EL (cell line): ENCODE results near the gene CHRNA1.

Experiments used
- DNase-seq: peaks from one replicate; pipeline ENCODE4 v3.0.0-alpha.2; 2016

Gene CHRNA1

DNA sequence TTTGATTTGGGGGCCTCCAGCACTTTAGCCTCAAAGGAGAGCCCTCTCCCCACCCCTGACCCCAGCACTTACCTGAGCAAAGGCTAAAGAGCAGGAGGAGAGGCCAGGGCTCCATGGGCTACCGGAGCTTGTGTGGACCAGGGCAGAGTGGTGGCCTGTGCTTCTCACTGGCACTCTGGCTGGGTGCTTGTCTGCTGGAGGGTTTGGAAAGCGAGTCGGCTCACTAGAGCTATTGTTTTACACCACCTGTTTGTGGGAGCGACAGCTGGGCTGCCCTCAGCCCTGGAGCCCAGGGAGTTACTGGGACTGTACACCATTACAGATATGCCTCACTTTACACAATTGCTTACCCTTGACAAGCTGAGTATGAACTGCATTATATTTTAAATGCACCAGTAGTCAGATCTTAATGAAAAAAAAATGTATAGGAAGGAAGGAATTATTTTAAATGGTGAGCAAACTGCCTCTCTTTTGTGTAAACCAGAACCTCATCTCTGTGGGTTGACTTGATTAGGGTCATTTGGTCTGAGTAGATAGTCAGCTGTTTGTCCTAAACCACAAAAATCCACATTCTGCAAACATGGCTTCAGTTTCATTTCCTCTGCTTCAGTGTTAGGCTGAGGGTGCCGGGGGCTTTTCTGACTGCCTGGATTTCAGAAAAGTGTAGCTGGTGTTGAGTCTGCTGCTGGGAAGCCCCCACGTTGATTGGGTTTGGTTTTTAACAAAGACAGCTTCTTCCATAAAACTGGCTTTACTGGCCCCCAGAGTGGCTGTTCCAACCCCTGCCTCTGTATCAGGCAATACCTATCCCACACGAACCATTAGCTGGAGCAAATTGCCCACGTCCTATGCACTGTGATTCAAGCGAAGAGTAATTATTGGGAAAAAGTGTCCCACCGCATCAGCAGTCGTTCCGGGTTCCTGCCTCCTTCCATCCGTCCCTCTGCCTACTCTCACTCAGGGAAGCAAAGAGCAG is at the start of gene CHRNA1:
TSS of gene CHRNA1 (minus strand) at position 193 of the 976 bp plus-strand sequence. CDS start at position 115, 78 bp downstream.
- peak; percentile 55 for DNase-seq

DNA sequence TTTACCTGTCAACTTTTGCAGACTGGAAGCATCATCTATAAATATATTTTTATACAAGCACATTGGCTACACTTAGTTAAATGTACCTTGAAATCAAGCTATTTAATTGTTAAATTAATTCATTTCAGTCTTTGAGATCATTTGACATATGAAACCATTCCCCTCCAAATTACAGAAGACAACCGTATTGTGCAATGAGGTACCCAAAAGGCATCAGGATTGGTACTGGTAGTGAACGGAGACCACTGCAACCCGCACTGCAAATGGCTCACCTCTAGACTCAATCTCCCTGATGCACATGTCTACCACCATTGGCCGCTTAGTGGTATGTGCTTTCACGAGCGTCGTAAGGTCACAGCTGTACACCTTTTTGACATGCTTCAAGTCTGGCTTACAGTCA is 47.8 kb upstream of the CHRNA1 start:
- DNase-seq: no peak

DNA sequence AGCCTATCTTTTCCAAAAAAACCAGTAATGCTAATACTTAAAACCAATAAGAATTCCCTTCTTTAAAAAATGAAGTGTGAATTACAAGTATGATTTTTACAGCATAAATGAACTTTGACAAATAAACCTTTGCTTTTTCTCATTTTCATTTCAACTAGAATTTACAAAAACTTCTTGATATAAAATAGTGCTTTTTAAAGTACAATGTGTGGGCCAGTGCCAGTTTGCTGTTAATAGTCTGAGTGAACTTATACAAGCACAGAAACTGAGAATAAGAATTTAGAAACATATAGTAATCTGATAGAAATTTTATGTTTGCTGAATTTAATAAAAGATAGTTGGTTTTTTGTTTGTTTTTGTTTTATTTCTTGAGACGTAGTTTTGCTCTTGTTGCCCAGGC is 43.7 kb upstream of the CHRNA1 start:
- no peak for DNase-seq

DNA sequence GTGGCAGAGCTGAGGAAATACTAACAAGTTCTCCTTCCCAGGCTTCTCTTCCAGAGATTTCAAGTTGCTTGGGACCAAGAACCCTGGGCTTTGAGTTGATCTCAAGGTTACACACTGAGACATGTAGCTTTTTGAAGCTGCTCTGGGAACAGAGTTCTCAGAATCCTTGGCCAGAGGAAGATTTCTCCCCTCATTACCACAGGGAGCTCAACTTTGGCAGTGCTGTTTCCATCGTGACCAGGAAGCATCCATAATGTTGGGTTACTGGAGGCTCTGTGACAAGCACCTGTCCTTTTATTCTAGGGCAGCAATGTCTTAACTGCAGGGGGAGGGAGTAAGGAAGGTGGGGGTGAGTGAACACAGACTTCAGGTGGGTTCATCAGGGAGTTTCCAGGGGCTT is 41.5 kb upstream of the CHRNA1 start:
- no peak for DNase-seq

DNA sequence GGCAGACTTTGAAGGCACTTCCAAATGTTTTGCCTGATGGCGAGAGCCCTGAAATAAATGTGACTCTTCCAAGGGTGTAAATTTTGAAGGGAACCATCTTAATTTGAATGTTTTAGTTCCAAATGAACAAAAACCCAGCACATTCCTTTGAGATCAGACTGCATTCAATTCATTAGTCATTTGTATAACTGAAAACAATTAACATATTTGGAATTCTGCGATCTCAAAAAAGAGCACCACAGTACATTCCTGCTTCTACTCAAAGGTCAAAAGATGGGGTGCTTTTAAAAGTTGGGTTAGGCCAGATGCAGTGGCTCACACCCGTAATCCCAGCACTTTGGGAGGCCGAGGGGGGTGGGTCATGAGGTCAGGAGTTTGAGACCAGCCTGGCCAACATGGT is 38.2 kb upstream of the CHRNA1 start:
- DNase-seq: peak; percentile 80

DNA sequence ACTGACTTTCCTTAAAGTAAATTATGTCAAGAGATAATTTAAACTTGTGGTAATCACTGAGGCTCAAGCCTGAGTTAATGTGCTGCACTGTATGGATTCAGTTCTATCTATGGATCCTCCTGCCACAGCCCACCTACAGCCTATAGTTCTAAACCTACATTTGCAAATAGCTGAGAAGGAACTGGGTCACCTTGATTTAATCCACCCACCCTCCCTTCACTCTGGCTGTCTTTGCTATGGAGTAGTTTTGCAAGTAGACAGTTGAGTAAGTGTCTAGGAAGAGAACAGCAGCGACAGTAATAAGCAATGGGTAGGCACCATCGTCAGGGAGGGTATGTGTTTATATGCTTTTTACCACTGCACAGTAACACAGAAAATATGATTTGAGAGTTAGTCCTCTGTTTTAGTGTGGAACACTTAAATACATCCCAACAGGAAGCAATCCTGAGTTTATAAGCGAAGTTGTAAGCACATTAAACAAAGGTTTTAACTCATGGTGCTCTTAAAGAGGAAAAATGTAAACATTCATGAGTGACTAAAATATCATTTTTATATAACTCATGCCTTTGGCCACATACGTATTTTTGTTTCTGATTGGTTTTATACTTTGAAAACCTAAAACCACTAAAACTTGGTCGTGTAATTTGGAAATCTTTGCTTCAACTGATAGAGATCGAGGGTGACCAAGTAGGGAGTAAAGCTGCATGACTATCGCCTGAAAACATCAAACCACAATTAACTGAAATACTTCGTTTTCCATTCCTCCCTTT is 36.3 kb upstream of the CHRNA1 start:
- DNase-seq: no peak

DNA sequence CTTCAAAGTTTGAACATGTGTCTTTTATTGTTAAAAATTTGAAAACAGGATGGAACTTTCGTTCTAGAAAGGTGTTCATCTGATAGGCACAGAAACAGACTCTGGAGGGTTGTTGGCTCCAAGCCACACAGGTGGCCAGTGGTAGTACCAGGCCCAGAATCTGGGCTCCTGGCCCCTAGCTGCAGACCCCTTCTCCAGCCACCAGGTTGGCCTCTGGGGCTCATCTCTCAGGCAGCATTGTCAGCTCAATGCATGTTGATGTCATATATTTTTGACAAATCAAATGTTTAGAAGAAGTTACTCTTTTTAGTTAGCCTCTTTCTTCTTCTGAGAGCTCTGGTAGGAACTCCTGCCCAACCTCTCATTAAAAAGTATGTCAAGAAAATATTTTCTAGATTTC is 34.5 kb upstream of the CHRNA1 start:
- DNase-seq: no peak

DNA sequence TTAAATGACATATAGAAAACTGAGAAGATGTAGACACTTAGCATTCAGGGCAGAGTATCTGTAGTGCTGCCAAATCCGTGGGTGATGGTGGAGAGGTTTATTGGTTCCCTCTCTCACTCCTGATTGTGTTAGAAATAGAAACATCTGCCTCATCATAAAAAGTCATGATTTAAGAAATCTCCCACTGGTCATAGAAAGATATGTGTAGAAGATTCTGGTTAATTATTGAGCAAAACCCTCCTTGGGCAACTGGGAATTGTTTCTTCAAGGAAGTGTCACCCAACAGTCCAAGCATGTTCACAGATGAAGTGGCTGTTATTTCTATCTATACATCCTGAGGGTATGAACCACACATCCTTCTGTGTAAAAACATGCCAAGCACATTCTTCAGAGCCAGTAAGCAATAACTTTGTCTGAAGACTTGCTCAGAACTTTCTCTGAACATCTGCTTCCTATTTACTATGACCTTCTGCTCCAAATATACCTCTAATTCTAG is 33.6 kb upstream of the CHRNA1 start:
- peak; percentile 81 for DNase-seq

DNA sequence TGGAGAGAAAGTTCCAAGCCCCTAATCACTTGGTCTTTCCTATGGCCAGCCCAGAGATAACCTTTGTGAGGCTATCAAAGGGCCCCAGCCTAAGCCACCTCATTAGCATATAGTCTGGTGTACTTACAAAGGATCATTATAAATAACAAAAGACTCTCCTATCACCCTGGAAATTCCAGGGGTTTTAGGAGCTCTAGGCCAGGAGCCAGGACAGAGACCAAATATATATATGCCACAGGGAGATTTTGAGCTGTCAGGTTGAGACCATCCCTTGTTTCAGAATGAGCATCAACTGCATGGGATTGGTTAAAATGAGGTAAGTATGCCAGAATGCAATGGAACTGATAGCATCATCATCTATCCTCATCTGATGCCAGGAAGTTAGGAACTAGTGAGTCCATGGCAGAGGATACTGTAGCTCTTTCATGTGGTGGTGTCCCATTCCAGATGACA is 32.1 kb upstream of the CHRNA1 start:
- DNase-seq: no peak

DNA sequence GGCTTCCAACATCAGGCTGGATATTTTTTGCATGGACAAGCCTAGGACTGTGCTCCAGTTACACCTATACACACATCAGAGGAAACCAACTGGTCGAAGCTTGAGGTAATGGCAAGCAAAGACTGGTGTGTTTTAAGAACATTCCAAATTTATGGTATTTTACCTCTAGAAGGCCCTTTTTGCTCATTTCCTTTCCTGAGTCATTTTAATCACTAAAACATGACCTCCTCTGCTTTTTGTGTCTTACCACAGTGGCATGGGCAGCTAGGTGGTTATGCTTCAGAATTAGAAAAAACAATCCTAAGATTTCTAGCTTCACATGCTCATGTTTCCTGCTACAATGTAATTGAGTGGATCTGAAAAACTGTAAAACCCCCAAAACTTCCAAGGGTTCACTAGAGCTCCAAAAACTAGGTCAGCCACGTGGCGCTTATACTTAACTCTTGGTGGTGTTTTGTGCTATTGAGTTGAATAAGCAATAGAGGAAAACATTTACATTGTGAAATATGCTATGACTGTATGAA is 30.6 kb upstream of the CHRNA1 start:
- DNase-seq: no peak

DNA sequence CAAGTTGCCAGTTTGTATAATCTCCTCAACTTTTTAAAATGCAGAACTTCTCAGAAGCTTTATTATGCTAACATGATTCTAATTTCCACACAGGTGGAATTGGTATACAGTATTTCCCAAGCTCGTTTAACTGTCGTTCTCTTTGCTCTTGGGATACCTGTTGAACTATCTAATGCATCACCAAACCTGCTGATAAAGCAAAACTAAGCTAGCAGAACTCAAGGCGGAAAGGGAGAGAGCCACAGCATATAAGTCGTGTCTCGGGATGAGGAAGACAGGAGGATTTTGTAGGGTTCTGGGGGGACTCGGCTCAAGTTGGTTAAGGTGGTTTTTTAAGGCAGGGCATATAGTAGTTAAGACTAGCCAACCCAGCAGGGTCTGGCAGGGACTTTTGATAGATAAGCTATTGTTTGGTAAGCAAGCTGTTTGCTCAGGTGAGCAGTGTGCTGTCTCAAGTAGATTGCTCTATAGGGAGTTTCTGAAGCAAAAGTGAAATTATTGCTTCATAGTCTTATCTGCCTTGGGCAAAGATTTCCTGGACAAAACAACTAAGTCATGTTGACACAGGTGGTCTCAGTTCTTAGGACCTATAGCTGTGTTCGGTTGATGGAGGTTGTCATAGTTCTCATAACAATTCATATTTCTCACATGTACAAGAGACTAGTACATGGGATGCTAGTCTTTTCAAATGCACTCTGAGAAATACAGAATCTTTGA is 28.2 kb upstream of the CHRNA1 start:
- DNase-seq: no peak

DNA sequence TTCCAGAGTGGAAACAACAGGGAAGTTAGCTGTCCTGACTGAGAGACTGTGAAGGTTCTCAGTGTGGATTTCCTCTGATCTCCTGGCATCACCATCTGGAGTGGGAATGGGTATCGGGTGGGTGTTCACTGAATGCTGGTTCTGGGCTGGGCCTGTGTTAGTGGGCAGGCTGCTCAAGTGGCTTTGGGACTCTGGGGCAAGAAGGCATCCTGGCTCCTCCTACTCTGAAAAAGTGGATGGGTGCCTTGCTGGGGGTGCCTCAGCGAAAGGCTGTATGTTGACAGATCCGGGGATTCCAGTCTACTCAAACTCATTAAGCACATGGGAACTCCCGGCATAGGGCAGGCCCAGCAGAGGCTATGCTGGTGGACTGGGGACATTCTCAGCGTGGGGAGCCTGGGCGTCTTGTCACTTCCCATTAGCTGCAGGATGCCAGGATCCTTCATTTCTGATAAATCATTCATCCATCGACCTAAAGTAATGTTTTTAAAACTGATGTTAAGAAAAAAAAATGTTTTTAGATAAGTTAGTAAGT is 27.5 kb upstream of the CHRNA1 start:
- DNase-seq: no peak

DNA sequence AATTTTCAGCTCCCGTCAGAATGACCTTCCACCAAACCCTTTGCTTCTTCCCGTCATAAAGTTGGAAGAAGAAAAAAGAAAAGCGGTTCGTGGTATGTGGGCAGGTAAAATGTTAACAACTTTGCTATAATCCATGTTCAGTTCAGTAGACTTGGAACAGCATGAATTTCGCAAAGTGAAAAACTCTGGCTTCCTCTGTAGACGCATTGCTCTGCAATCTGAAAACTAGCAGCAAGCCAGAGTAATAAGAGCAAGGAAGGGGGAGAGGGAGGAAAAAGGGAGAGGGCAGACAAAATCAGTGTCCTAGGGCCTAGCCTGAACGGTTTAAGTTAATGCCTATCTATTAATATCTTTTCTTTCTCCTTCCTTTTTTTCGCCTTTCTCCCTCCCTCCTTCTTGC is 26.7 kb upstream of the CHRNA1 start:
- DNase-seq: no peak

DNA sequence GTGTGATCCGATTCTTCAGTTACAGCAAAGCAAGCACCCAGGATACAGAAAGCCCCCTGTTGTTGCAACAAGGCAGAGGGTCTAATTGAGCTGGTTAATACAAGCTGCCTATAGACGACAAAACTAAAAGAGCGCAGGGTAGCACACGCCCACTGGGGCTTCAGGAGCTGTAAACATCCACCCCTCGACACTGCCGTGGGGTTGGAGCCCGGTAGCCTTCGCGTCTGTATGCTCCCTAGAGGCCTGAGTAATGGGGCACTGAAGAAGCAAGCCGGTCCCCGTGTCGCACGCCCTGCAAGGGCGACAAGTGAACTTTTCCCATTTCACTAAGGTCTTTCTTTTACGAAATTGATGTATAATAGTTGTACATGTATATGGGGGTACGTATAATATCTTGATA is 24.7 kb upstream of the CHRNA1 start:
- no peak for DNase-seq

DNA sequence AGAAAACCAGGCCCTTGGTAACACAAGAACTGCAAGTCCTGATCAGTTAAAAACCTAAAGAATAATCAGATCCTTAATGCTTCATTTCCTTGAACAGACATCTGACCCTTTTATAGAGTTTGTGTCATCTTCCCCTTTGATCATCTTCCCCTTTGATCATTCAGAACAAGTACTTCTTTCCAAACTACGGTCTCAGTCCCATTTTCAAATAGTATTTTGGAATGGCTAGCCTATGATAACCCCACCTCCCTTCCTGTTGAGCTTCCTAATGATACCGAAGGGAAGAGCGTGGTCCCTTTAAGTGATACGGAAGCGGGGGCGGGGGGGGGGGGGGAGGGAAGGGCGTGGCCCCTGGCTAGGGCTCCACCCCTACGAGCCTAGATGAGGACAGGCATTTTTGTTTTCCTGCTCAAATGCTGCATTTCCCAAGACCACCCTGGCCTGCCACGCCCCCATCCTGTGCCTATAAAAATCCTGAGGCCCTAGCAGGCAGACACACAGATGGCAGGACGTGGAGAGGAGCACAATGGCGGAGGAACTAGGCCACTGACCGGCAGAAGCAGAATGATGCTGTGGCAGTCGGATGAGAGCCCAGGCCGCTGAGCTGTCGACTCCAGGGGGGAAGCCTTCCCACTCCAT is 24.1 kb upstream of the CHRNA1 start:
- DNase-seq: peak; percentile 86

DNA sequence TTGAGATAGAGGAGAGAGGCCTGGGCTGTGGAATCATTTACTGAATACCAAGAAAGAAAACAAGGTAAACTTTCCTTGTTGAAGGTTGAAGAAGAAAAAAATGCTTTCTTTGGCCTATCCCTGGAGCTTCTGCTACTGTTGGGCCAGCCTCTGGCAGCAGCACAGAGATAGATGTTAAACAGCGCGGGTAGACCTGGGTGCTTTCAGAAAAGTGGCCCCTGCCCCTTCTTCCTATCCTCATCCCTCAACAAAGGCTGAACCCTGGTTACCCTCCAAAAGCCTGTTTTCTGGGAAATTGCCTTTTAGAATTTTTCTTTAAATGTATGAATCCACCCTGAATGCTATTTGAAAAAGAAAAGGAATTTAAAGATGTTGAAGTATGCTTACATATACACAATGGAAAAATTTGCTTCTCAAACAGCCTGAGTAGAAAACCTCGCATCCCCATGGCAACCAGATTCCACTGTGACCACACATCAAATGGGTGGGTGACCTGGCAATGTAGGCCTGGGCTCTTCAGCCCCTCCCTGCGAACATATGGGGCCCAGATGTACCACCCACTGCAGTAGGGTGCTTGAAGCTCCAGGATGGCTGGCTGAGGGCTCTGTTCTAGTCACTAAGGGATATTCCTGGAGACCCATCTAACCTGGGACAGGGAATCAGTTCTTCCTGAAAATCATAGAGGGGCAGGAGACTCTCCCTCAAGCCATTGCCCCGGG is 23.4 kb upstream of the CHRNA1 start:
- peak; percentile 99 for DNase-seq

DNA sequence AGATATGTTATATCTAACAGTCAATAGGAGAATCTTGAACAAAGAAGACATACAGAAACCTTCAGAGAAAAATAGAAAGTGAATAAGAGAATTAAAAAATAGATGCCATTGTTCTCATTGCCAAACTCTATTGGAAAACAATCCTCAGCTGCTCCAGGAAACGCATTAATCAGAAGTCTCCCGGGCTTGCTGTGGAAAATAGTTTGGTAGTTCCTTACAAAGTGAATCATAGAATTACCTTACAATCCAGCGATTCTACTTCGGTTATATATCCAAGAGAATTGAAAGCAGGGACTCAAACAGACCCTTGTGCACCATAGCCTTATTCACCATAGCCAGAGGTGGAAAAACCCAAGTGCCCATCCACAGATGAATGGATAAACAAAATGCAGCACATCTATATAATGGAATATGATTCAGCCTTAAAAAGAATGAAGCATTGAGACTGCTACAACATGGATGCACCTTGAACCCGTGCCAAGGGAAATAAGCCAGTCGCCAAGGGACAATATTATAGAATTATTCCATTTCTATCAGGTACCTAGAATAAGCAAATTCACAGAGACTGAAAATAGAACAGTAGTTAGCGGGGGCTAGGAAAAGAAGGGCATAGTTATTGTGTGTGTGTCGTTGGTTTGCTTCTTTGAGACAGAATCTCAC is 21.9 kb upstream of the CHRNA1 start:
- no peak for DNase-seq

DNA sequence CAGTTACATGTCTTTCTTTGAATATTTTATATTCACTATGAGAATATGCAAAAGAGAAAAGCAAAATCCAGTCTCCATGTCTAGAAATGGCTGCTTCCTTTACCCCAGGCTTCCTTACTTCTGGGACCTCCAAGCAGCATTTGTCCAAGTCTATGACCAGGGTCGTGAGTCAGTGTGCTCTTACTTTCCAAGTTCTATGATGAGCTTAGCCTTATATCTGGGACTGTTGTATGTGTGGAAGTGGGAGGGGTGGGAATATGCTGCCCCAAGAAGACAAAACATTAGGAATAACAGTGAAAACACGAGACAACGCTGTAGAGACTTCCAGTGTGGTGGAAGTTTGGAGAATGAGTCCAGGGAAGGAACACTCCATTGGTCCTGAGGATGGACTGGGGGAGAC is 21.2 kb upstream of the CHRNA1 start:
- no peak for DNase-seq

DNA sequence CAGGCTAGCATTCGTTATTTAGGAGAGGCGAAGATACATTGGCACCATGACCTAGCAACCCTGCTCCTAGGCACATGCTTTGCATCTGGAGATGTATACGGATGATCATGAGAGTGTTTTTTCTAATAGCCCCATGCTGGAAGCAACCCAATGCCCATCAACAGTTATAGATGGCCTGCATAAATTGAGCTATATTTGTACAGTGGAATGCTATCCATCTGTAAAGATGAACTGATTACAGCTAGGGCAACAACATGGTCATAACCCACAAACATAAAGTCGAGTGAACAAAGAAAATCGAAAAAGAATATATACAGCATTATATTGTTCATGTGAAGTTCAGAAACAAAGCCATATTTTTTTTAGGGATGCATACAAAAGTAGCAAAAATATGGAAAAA is 20.6 kb upstream of the CHRNA1 start:
- DNase-seq: no peak

DNA sequence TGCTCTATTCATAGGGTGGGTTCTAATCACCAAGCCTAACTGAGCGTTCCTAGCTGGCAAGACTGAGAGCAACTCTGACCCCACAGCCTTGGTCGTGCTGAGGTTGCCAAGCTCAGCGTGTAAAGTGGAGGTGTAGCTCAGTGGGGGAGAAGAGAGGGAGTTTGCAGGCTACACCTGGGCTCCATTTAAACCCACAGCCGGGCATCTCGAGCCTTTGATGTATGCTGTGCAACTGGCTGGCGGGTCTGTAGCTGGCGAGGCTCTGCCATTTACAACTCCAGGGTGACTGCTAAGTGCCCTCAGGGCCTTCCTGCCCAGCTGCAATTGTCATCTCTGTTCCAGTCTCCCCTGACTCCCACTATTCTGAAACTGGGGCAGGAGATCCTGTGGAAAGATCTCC is 20.0 kb upstream of the CHRNA1 start:
- DNase-seq: no peak

DNA sequence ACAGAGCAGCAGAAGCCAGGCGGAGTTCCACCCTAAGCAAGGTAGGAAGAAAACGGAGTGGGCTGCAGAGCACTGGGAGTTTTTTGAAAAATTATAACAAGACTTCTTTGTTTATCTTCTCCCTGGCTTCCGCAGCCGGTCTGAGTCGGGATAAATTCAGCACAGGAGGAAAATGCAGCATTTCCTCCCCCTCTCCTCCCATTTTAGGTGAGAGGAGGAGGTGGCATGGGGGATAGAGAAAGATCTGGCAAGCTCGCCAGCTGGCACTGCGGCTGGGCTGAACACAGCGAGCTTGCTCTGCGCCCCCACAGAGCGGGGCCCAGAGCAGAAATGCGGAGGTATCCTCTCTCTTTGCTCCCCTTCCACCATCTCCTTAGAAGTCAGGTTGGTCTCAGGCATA is 17.7 kb upstream of the CHRNA1 start:
- DNase-seq: no peak
